Epithelial cell of proximal tubule (primary cell): ENCODE results near the gene TMC2. TPM values are rescaled to one million over a fixed set of nuclear protein-coding genes. Genes with fewer than 3 reads are reported as not detected.

ENCODE experiments used
- DNase-seq: peaks from one replicate; pipeline ENCODE4 v3.0.0-alpha.2; 2011; ENCODE audit warnings: low read depth
- H3K4me3 ChIP-seq: 2 replicates; pipeline ENCODE4 v1.5.1; 2011; ENCODE audit warnings: low read depth, mild to moderate bottlenecking, low read length
- CTCF ChIP-seq: conservative IDR thresholded peaks from 2 replicates; pipeline ENCODE4 v1.5.1; 2012; ENCODE audit warnings: low read depth, mild to moderate bottlenecking, low read length
- total RNA-seq: library from RNA; depleted of rRNA; stranded (reverse); fragments of >200 nt; gene quantifications from 2 replicates; pipeline ENCODE4 v1.2.3, GENCODE V29; 2015

TMC2 gene
- total RNA-seq, 1 donor from 2014 or later: not detected

GRCh38 chr20:2606507-2607006, 70.2 kb downstream of the TMC2 start:
- no peak for TF ChIP-seq CTCF
- DNase-seq: no peak
- H3K4me3 ChIP-seq: no peak overlapping the region

- DNase-seq: no peak
- no peak overlapping the region for H3K4me3 ChIP-seq
- TF ChIP-seq CTCF: no peak
These were observed 74.0 kb downstream of the TMC2 start for GRCh38 chr20:2610326-2610725.

GRCh38 chr20:2610941-2611720, 74.8 kb downstream of the TMC2 start:
- no peak for DNase-seq
- H3K4me3 ChIP-seq: no peak overlapping the region
- TF ChIP-seq CTCF: no peak

- H3K4me3 ChIP-seq: no peak overlapping the region
- DNase-seq: no peak
- TF ChIP-seq CTCF: no peak
These were observed 75.7 kb downstream of the TMC2 start for GRCh38 chr20:2612073-2612472.

- no peak for TF ChIP-seq CTCF
- DNase-seq: no peak
- H3K4me3 ChIP-seq: no peak overlapping the region
These were observed 80.3 kb downstream of the TMC2 start for GRCh38 chr20:2616634-2617033.

GRCh38 chr20:2617099-2617714, 80.8 kb downstream of the TMC2 start:
- H3K4me3 ChIP-seq: no peak overlapping the region
- no peak for TF ChIP-seq CTCF
- DNase-seq: no peak
